SK-N-SH (cell line): Measurements from ENCODE around the gene SEZ6. TPM values are rescaled to one million over a fixed set of nuclear protein-coding genes. Genes with fewer than 3 reads are reported as not detected.

Experiments used
- CTCF ChIA-PET: fragments of 300-600, 350-600 bp; formaldehyde crosslinking; extraction: SDS; loops from one replicate; lab custom pipeline; 2021; lab: Yijun Ruan, JAX
- POLR2A ChIA-PET: fragments of 350-600 bp; sonication (Branson Sonifier 250); formaldehyde crosslinking; extraction: SDS; loops from one replicate; lab custom pipeline; 2020; ENCODE audit warnings: antibody characterized with exemption, inconsistent platforms; lab: Yijun Ruan, JAX
- DNase-seq: peaks from one replicate; pipeline ENCODE4 v3.0.0; 2012
- H2AFZ ChIP-seq: fragments of 200-600 bp; sonication (generic); 2 replicates; pipeline ENCODE4 v1.8.1; 2016; ENCODE audit warnings: antibody characterized with exemption, mild to moderate bottlenecking, low read depth
- H3F3A ChIP-seq: fragments of 200-600 bp; sonication (generic); replicated peaks from 2 replicates; pipeline ENCODE3; 2016; ENCODE audit warnings: antibody characterized with exemption, mild to moderate bottlenecking; ENCODE audit not compliant: insufficient read depth
- H3K27ac ChIP-seq, 2 experiments: fragments of 200-500 bp in 1 of 2; fragments of 200-600 bp in 1 of 2; sonication (Bioruptor generic) in 1 of 2; sonication (generic), shearing (Covaris generic) in 1 of 2; 2 replicates each; pipeline versions ENCODE4 v1.5.1 to v1.6.1; 2014 to 2016; ENCODE audit warnings: low read depth in 2 of 2, inconsistent platforms in 1 of 2, low read length in 1 of 2, mild to moderate bottlenecking in 1 of 2, mixed read lengths in 1 of 2
- H3K27me3 ChIP-seq: fragments of 200-600 bp; sonication (generic), shearing (Covaris generic); 2 replicates; pipeline ENCODE4 v1.6.1; 2016; ENCODE audit warnings: mixed run types; ENCODE audit not compliant: insufficient read depth
- H3K36me3 ChIP-seq, 2 experiments: fragments of 200-500 bp in 1 of 2; fragments of 200-600 bp in 1 of 2; sonication (Bioruptor generic) in 1 of 2; sonication (generic) in 1 of 2; replicated peaks in 1 of 2; 2 replicates each; pipeline versions ENCODE3 to v1.5.1; 2014 to 2016; ENCODE audit warnings: low read length in 1 of 2, mild to moderate bottlenecking in 1 of 2; ENCODE audit not compliant: insufficient read depth in 2 of 2, control insufficient read depth in 1 of 2
- H3K4me1 ChIP-seq, 2 experiments: fragments of 200-500 bp in 1 of 2; fragments of 200-600 bp in 1 of 2; sonication (Bioruptor generic) in 1 of 2; sonication (generic), shearing (Covaris generic) in 1 of 2; 2 replicates each; pipeline versions ENCODE4 v1.5.1 to v1.6.1; 2014 to 2016; ENCODE audit warnings: low read depth in 1 of 2, low read length in 1 of 2, mixed run types in 1 of 2; ENCODE audit not compliant: insufficient read depth in 2 of 2, control insufficient read depth in 1 of 2
- H3K4me2 ChIP-seq: fragments of 200-600 bp; sonication (generic), shearing (Covaris generic); 2 replicates; pipeline ENCODE4 v1.6.1; 2017; ENCODE audit warnings: mixed run types
- H3K4me3 ChIP-seq, 2 experiments: fragments of 200-500 bp in 1 of 2; fragments of 200-600 bp in 1 of 2; sonication (Bioruptor generic) in 1 of 2; sonication (generic), shearing (Covaris generic) in 1 of 2; 2 replicates each; pipeline versions ENCODE4 v1.5.1 to v1.8.1; 2014 to 2016; ENCODE audit warnings: low read depth in 2 of 2, inconsistent platforms in 1 of 2, low read length in 1 of 2, mild to moderate bottlenecking in 1 of 2, mixed read lengths in 1 of 2, moderate library complexity in 1 of 2
- H3K79me2 ChIP-seq: fragments of 200-600 bp; sonication (generic); 2 replicates; pipeline ENCODE4 v1.8.1; 2017; ENCODE audit warnings: mild to moderate bottlenecking; ENCODE audit not compliant: insufficient read depth
- H3K9ac ChIP-seq: fragments of 200-600 bp; sonication (generic); 2 replicates; pipeline ENCODE4 v1.6.1; 2017; ENCODE audit warnings: mixed run types
- H3K9me2 ChIP-seq: fragments of 200-600 bp; sonication (generic); 2 replicates; pipeline ENCODE4 v1.6.1; 2017; ENCODE audit warnings: mixed run types
- H3K9me3 ChIP-seq: fragments of 200-600 bp; sonication (generic); 2 replicates; pipeline ENCODE4 v1.6.1; 2017; ENCODE audit warnings: mixed run types, mild to moderate bottlenecking, moderate library complexity
- H4K20me1 ChIP-seq: fragments of 200-600 bp; sonication (generic); 2 replicates; pipeline ENCODE4 v1.6.1; 2017; ENCODE audit warnings: mild to moderate bottlenecking, mixed run types; ENCODE audit not compliant: insufficient read depth
- CHD2 ChIP-seq: fragments of 150-350 bp; IDR thresholded peaks from 2 replicates; pipeline ENCODE4 v1.6.1; 2018; ENCODE audit warnings: low read length; ENCODE audit not compliant: partially characterized antibody
- FOSL2 ChIP-seq: IDR thresholded peaks from 2 replicates; pipeline ENCODE4 v1.4.0; 2012; ENCODE audit warnings: low read depth, mild to moderate bottlenecking, moderate library complexity, borderline replicate concordance
- FOXJ3 ChIP-seq: sonication (generic); formaldehyde crosslinking; IDR thresholded peaks from 2 replicates; pipeline ENCODE4 v1.5.1; 2020; ENCODE audit warnings: mild to moderate bottlenecking, missing genetic modification reagents
- FOXM1 ChIP-seq: IDR thresholded peaks from 2 replicates; pipeline ENCODE4 v1.4.0; 2012; ENCODE audit warnings: low read depth, mild to moderate bottlenecking
- GATA2 ChIP-seq: sonication (generic); formaldehyde crosslinking; IDR thresholded peaks from 2 replicates; pipeline ENCODE4 v1.5.0; 2020; ENCODE audit warnings: mild to moderate bottlenecking, missing genetic modification reagents
- JUND ChIP-seq: IDR thresholded peaks from 2 replicates; pipeline ENCODE4 v1.4.0; 2012
- MEF2A ChIP-seq: IDR thresholded peaks from 2 replicates; pipeline ENCODE4 v1.4.0; 2012; ENCODE audit warnings: low read depth, borderline replicate concordance
- MXI1 ChIP-seq: IDR thresholded peaks from 2 replicates; pipeline ENCODE4 v1.6.1; 2012; ENCODE audit warnings: mild to moderate bottlenecking, low read depth, low read length, improper control_type of control experiment
- NRF1 ChIP-seq: IDR thresholded peaks from 2 replicates; pipeline ENCODE4 v1.6.1; 2012; ENCODE audit warnings: low read depth, mild to moderate bottlenecking, low read length
- PBX3 ChIP-seq: IDR thresholded peaks from 2 replicates; pipeline ENCODE4; 2012
- POLR2AphosphoS5 ChIP-seq: IDR thresholded peaks from 2 replicates; pipeline ENCODE4 v1.6.1; 2012; ENCODE audit warnings: low read depth, low read length
- RFX5 ChIP-seq: IDR thresholded peaks from 2 replicates; pipeline ENCODE4 v1.6.1; 2012; ENCODE audit warnings: mild to moderate bottlenecking, improper control_type of control experiment, low read length
- RXRA ChIP-seq: IDR thresholded peaks from 2 replicates; pipeline ENCODE4 v1.4.0; 2012; ENCODE audit warnings: low read depth, mild to moderate bottlenecking, borderline replicate concordance
- SIN3A ChIP-seq: IDR thresholded peaks from 2 replicates; pipeline ENCODE4 v1.6.1; 2012; ENCODE audit warnings: low read depth, mild to moderate bottlenecking, low read length, moderate library complexity, borderline replicate concordance
- TAF1 ChIP-seq: IDR thresholded peaks from 2 replicates; pipeline ENCODE4 v1.6.1; 2012; ENCODE audit warnings: low read depth, mild to moderate bottlenecking, low read length, moderate library complexity, borderline replicate concordance
- TEAD4 ChIP-seq: IDR thresholded peaks from 2 replicates; pipeline ENCODE4 v1.4.0; 2012; ENCODE audit warnings: mild to moderate bottlenecking, borderline replicate concordance; ENCODE audit not compliant: insufficient read depth
- YY1 ChIP-seq: IDR thresholded peaks from 2 replicates; pipeline ENCODE4 v1.4.0; 2012; ENCODE audit warnings: low read depth, mild to moderate bottlenecking
- WGBS: methylation state at CpG from one replicate; pipeline ENCODE4 v1.1.6; 2017; ENCODE audit warnings: low lambda C conversion rate; 5-methylcytosine and 5-hydroxymethylcytosine counted together
- polyA plus RNA-seq, 3 experiments: library from polyadenylated mRNA; depleted of rRNA; stranded (reverse); fragments of >200 nt; gene quantifications; 2 replicates each; pipeline ENCODE4 v1.2.3, GENCODE V29; 2012

The SEZ6 gene
- polyA plus RNA-seq, 1 of the 3 experiments (the other 2 are of a cell fraction) = 0.12 TPM

- peaks cover 37% of the 10 kb centered on the region for H3K79me2 ChIP-seq
- no peaks in the 10 kb centered on the region for H3K27me3 ChIP-seq
- no peak for DNase-seq
- ChIA-PET POLR2A (interaction anchor here (1.1 kb wide), 1 partner anchor 31 kb away, joined by 3 read pairs; no protein-coding TSS in a partner anchor), CTCF (interaction anchor here (0.6 to 5.2 kb wide), 11 partner anchors 10 to 372 kb away, joined by 3 to 44 read pairs (median 10); partner anchors contain the start of genes FLOT2, NEK8 and TLCD1)
- H3K36me3 ChIP-seq = peaks cover 70 to 79% of the 10 kb centered on the region in 2 experiments
- H2AFZ ChIP-seq = no peak overlapping the region
- H3K4me2 ChIP-seq = no peak overlapping the region
- no peak overlapping the region for H3K4me3 ChIP-seq
- no peaks in the 10 kb centered on the region for H4K20me1 ChIP-seq
- peaks cover 17% of the 10 kb centered on the region for H3F3A ChIP-seq
- no peaks in the 10 kb centered on the region for H3K4me1 ChIP-seq
- H3K27ac ChIP-seq = no peak overlapping the region
- H3K9ac ChIP-seq = no peak overlapping the region
- TF ChIP-seq FOSL2 = no peak
- no peak for TF ChIP-seq JUND
- TF ChIP-seq MXI1 = no peak
- no peak for TF ChIP-seq RFX5
- no peaks in the 10 kb centered on the region for H3K9me2 ChIP-seq
- WGBS = 53% methylated on average over 2 of the region's 2 CpGs
- no peaks in the 10 kb centered on the region for H3K9me3 ChIP-seq
These were observed 87.5 kb downstream of the SEZ6 start for GRCh38 chr17:28918295-28918694.

GRCh38 chr17:28917465-28917864 lies 88.4 kb downstream of the SEZ6 start:
- peaks cover 17% of the 10 kb centered on the region for H3F3A ChIP-seq
- POLR2A ChIA-PET = no interaction called here
- no peaks in the 10 kb centered on the region for H3K9me2 ChIP-seq
- H3K4me1 ChIP-seq = no peaks in the 10 kb centered on the region
- WGBS = 98% methylated on average over 5 of the region's 5 CpGs
- H3K36me3 ChIP-seq = peaks cover 70 to 82% of the 10 kb centered on the region in 2 experiments
- CTCF ChIA-PET = interaction anchor here (0.7 to 5.2 kb wide), 16 partner anchors 10 to 199 kb away, joined by 3 to 44 read pairs (median 8); partner anchors contain the start of genes FLOT2, NEK8 and TLCD1
- H3K27ac ChIP-seq = no peak overlapping the region
- H3K27me3 ChIP-seq = no peaks in the 10 kb centered on the region
- H4K20me1 ChIP-seq = no peaks in the 10 kb centered on the region
- no peak for DNase-seq
- no peak overlapping the region for H3K9ac ChIP-seq
- no peak overlapping the region for H2AFZ ChIP-seq
- TF ChIP-seq YY1 (no peak), NRF1 (no peak), RXRA (no peak)
- no peaks in the 10 kb centered on the region for H3K9me3 ChIP-seq
- H3K4me2 ChIP-seq = no peak overlapping the region
- H3K4me3 ChIP-seq = no peak overlapping the region
- peaks cover 29% of the 10 kb centered on the region; the same call in 1 of the 2 replicates for H3K79me2 ChIP-seq

GRCh38 chr17:28917029-28917428 lies 88.8 kb downstream of the SEZ6 start:
- TF ChIP-seq SIN3A = no peak
- no peak for TF ChIP-seq CHD2
- no peak for TF ChIP-seq PBX3
- TF ChIP-seq MEF2A = no peak
- no peak for TF ChIP-seq FOXJ3
- TF ChIP-seq GATA2 = no peak
- TF ChIP-seq TEAD4 = no peak
- no peak for TF ChIP-seq FOXM1
- TF ChIP-seq POLR2AphosphoS5 = no peak
- no peak for TF ChIP-seq RFX5
- no peak for TF ChIP-seq TAF1
- TF ChIP-seq, all 33 proteins: peak for 0
- POLR2A ChIA-PET = no interaction called here
- no peaks in the 10 kb centered on the region for H4K20me1 ChIP-seq
- WGBS = 92% methylated on average over 12 of the region's 12 CpGs
- no peak overlapping the region for H3K4me3 ChIP-seq
- CTCF ChIA-PET = interaction anchor here (0.6 to 5.2 kb wide), 21 partner anchors 10 to 593 kb away, joined by 3 to 44 read pairs (median 5); partner anchors contain the start of genes FLOT2, NEK8 and TLCD1
- peaks cover 74 to 82% of the 10 kb centered on the region in 2 experiments for H3K36me3 ChIP-seq
- H3K4me1 ChIP-seq = no peaks in the 10 kb centered on the region
- H2AFZ ChIP-seq = no peak overlapping the region
- H3K79me2 ChIP-seq = peaks cover 24% of the 10 kb centered on the region; the same call in 1 of the 2 replicates
- no peak overlapping the region for H3K4me2 ChIP-seq
- H3K9me2 ChIP-seq = no peaks in the 10 kb centered on the region
- H3K9ac ChIP-seq = no peak overlapping the region
- H3K9me3 ChIP-seq = no peaks in the 10 kb centered on the region
- H3K27ac ChIP-seq = no peak overlapping the region
- H3F3A ChIP-seq = peaks cover 17% of the 10 kb centered on the region
- DNase-seq = no peak
- H3K27me3 ChIP-seq = no peaks in the 10 kb centered on the region
